A673 (cell line): ENCODE results near the gene KRTAP4-6. TPM values are rescaled to one million over a fixed set of nuclear protein-coding genes. Genes with fewer than 3 reads are reported as not detected.
"Not testable (repeated sequence)": the region's sequence is repeated elsewhere in the genome, so short reads cannot be mapped to it uniquely, and the experiment has no call there.

Experiments
- BruUV-seq: library from RNA; stranded (reverse); fragments of 400-500 nt; replicated peaks from 2 replicates; lab custom pipeline; 2021; lab: Mats Ljungman, UMichigan
- CTCF ChIA-PET: fragments of 300-600 bp; sonication (Branson Sonifier 250); formaldehyde crosslinking; loops from one replicate; lab custom pipeline; 2022; ENCODE audit warnings: antibody characterized with exemption; lab: Charles Lee
- POLR2A ChIA-PET: fragments of 300-600 bp; sonication (Branson Sonifier 250); formaldehyde crosslinking; loops from one replicate; lab custom pipeline; 2022; ENCODE audit warnings: antibody characterized with exemption; ENCODE audit not compliant: low non-redundant PET; lab: Charles Lee
- DNase-seq: peaks from one replicate; pipeline ENCODE4 v3.0.0-alpha.2; 2015; ENCODE audit warnings: low spot score
- H3K27ac ChIP-seq: fragments of 200-600 bp; sonication (generic); 2 replicates; pipeline ENCODE4 v1.5.1; 2016; ENCODE audit warnings: mixed run types, low read depth, mild to moderate bottlenecking, mixed read lengths, antibody characterized with exemption, low read length; ENCODE audit not compliant: poor library complexity, severe bottlenecking
- H3K27me3 ChIP-seq: fragments of 200-600 bp; sonication (generic); replicated peaks from 2 replicates; pipeline ENCODE4 v1.6.1; 2017; ENCODE audit warnings: mixed run types, low read depth, mild to moderate bottlenecking, mixed read lengths, antibody characterized with exemption, low read length; ENCODE audit not compliant: insufficient read depth, poor library complexity
- H3K36me3 ChIP-seq: fragments of 200-600 bp; sonication (generic); 2 replicates; pipeline ENCODE4 v1.6.1; 2016; ENCODE audit warnings: mixed run types, mild to moderate bottlenecking, mixed read lengths, antibody characterized with exemption, low read length; ENCODE audit not compliant: insufficient read depth, poor library complexity, severe bottlenecking
- H3K4me1 ChIP-seq: fragments of 200-600 bp; sonication (generic); 2 replicates; pipeline ENCODE4 v1.6.1; 2017; ENCODE audit warnings: mixed run types, mild to moderate bottlenecking, mixed read lengths, antibody characterized with exemption, low read length; ENCODE audit not compliant: insufficient read depth, poor library complexity, severe bottlenecking
- H3K4me3 ChIP-seq: fragments of 200-600 bp; sonication (generic); 2 replicates; pipeline ENCODE4 v1.5.1; 2016; ENCODE audit warnings: low read depth, mixed run types, mild to moderate bottlenecking, mixed read lengths, low read length; ENCODE audit not compliant: poor library complexity, severe bottlenecking
- H3K9me3 ChIP-seq: fragments of 200-600 bp; sonication (generic); 2 replicates; pipeline ENCODE4 v1.6.1; 2016; ENCODE audit warnings: mixed run types, low read depth, mild to moderate bottlenecking, mixed read lengths, antibody characterized with exemption, low read length; ENCODE audit not compliant: poor library complexity, severe bottlenecking
- CTCF ChIP-seq: fragments of 300-800, 200-600 bp; sonication (generic); conservative IDR thresholded peaks from 2 replicates; pipeline ENCODE4 v1.5.1; 2017; ENCODE audit warnings: low read depth, mild to moderate bottlenecking, antibody characterized with exemption, low read length, moderate library complexity, mixed read lengths
- EZH2 ChIP-seq: fragments of 200-600 bp; sonication (generic); IDR thresholded peaks from 2 replicates; pipeline ENCODE4 v1.6.1; 2017; ENCODE audit warnings: borderline replicate concordance, low read depth, mild to moderate bottlenecking, mixed read lengths, antibody characterized with exemption, low read length; ENCODE audit not compliant: poor library complexity, severe bottlenecking
- intact Hi-C: fragments of 100-400 bp; cut with micrococcal nuclease; formaldehyde crosslinking; loops from one replicate; pipeline ENCODE4 v1.10.0; 2022; ENCODE audit not compliant: unreplicated experiment
- total RNA-seq: library from RNA; stranded (reverse); gene quantifications from 2 replicates; pipeline ENCODE4 v1.2.3, GENCODE V29; 2021

Gene KRTAP4-6
- total RNA-seq, 1 experiment from 2014 or later = not detected

DNA sequence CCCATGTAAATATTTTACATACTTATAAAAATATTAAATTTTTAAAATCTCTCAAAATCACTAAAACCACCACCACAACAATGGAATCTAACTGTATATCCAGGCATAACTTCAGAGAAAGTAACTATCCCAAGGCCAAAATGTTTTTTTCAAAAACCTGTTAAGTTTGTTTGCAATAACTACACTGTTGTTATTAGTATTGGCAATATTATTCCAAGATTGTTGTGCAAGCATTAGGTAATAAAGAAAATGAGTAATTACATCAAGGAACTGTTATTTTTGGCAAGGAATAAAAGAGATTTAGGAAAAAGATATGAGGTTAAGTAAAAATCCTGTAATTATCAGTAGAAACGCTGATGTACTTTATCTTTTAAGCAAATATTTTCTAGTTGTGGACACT, 13.0 kb downstream of the KRTAP4-6 start:
- intact Hi-C loops = no loop called here
- POLR2A ChIA-PET = no interaction called here
- no peak for DNase-seq
- H3K4me1 ChIP-seq = no peaks in the 10 kb centered on the region
- no peaks in the 10 kb centered on the region for H3K9me3 ChIP-seq
- no peaks in the 10 kb centered on the region for H3K36me3 ChIP-seq
- H3K27ac ChIP-seq = no peak overlapping the region
- BruUV-seq = no TSS peak
- no peak overlapping the region for H3K4me3 ChIP-seq
- no peaks in the 10 kb centered on the region for H3K27me3 ChIP-seq
- no peak for TF ChIP-seq CTCF
- TF ChIP-seq EZH2 = no peak
- CTCF ChIA-PET = no interaction called here

DNA sequence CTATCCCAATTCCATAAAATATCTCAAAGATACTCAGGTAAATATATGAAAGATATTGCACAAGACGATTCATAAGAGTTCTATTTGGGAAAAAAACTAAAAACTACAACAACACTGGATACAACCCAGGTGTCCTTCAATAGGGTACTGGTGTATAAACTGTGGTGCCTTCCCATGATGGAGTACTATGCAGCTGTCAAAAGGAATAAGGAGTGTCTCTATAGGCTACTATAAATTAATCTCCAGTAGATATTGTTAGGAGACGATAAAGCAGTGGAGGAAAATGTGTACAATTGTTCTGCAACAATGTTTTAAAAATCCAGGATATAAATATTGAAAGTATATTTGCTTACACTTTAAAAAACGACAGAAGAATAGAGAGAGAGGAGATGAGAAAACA, 13.9 kb downstream of the KRTAP4-6 start:
- no peak overlapping the region for H3K27ac ChIP-seq
- no peak for DNase-seq
- ChIA-PET POLR2A (no interaction called here), CTCF (no interaction called here)
- no peaks in the 10 kb centered on the region for H3K4me1 ChIP-seq
- H3K36me3 ChIP-seq = no peaks in the 10 kb centered on the region
- no peak for TF ChIP-seq CTCF
- no peak for TF ChIP-seq EZH2
- no peak overlapping the region for H3K4me3 ChIP-seq
- H3K27me3 ChIP-seq = no peaks in the 10 kb centered on the region
- BruUV-seq = no TSS peak
- no peaks in the 10 kb centered on the region for H3K9me3 ChIP-seq
- intact Hi-C loops = no loop called here

GRCh38 chr17:41125064-41125463, 15.3 kb downstream of the KRTAP4-6 start:
- TF ChIP-seq EZH2 (no peak), CTCF (no peak)
- Histone ChIP-seq H3K4me3 (no peak overlapping the region), H3K36me3 (no peaks in the 10 kb centered on the region), H3K27me3 (no peaks in the 10 kb centered on the region), H3K4me1 (no peaks in the 10 kb centered on the region), H3K27ac (no peak overlapping the region), H3K9me3 (no peaks in the 10 kb centered on the region)
- intact Hi-C loops = no loop called here
- no peak for DNase-seq
- ChIA-PET CTCF (no interaction called here), POLR2A (no interaction called here)
- BruUV-seq = no TSS peak

GRCh38 chr17:41123991-41124371, 16.4 kb downstream of the KRTAP4-6 start, which contains the start of gene KRTAP4-12:
Gene KRTAP4-12, minus strand, starts transcription at chr17:41124182. Its CDS starts 60 bp downstream, at chr17:41124122.
- DNase-seq, BruUV-seq, H3K36me3 ChIP-seq, H3K9me3 ChIP-seq, CTCF ChIA-PET, H3K27ac ChIP-seq, H3K4me1 ChIP-seq, H3K4me3 ChIP-seq, POLR2A ChIA-PET, H3K27me3 ChIP-seq, intact Hi-C loops: not testable (repeated sequence)

- DNase-seq, H3K27ac ChIP-seq, H3K36me3 ChIP-seq, H3K4me1 ChIP-seq, BruUV-seq, H3K27me3 ChIP-seq, intact Hi-C loops, H3K4me3 ChIP-seq, H3K9me3 ChIP-seq, CTCF ChIA-PET, POLR2A ChIA-PET: not testable (repeated sequence)
These were observed 16.9 kb downstream of the KRTAP4-6 start for GRCh38 chr17:41123292-41123990.
